HUES6 (cell line): ENCODE results near the gene TBCD.
A peak's percentile ranks its signal among the peaks of the same experiment; 100 is the strongest.

Source experiments
- H3K27ac ChIP-seq: 2 replicates; pipeline ENCODE4 v1.7.0; 2013; ENCODE audit warnings: low read depth, mild to moderate bottlenecking, low read length, inconsistent platforms
- H3K27me3 ChIP-seq: 2 replicates; pipeline ENCODE4 v1.6.1; 2013; ENCODE audit warnings: low read length; ENCODE audit not compliant: control insufficient read depth, insufficient read depth
- H3K36me3 ChIP-seq: 2 replicates; pipeline ENCODE4 v1.6.1; 2013; ENCODE audit warnings: low read length; ENCODE audit not compliant: control insufficient read depth, insufficient read depth
- H3K4me1 ChIP-seq: 2 replicates; pipeline ENCODE4 v1.6.1; 2013; ENCODE audit warnings: low read length; ENCODE audit not compliant: control insufficient read depth, insufficient read depth
- H3K4me3 ChIP-seq: 2 replicates; pipeline ENCODE4 v1.5.1; 2013; ENCODE audit warnings: low read depth, low read length
- H3K9ac ChIP-seq: one replicate; pipeline ENCODE4 v1.6.1; 2013; ENCODE audit warnings: mild to moderate bottlenecking, low read length
- H3K9me3 ChIP-seq: 2 replicates; pipeline ENCODE4 v1.6.1; 2013; ENCODE audit warnings: low read depth, low read length; ENCODE audit not compliant: control insufficient read depth, insufficient read depth

TBCD gene

GRCh38 chr17:82838386-82839063 lies 86.7 kb downstream of the TBCD start:
- Histone ChIP-seq H3K27me3 (no peaks in the 10 kb centered on the region), H3K36me3 (peaks cover 4% of the 10 kb centered on the region; the same call in 1 of the 2 replicates), H3K9me3 (no peaks in the 10 kb centered on the region), H3K27ac (no peak overlapping the region), H3K4me1 (peaks cover 38% of the 10 kb centered on the region), H3K9ac (no peak overlapping the region), H3K4me3 (no peak overlapping the region)

GRCh38 chr17:82839617-82840292 lies 87.9 kb downstream of the TBCD start, which contains the start of gene ZNF750:
TSS of gene ZNF750 (minus strand) at chr17:82840022. CDS start at chr17:82832454, 7,568 bp downstream.
- peaks cover 4% of the 10 kb centered on the region; the same call in 1 of the 2 replicates for H3K36me3 ChIP-seq
- H3K27me3 ChIP-seq, result no peaks in the 10 kb centered on the region
- H3K27ac ChIP-seq, result no peak within 1 kb of the TSS
- H3K4me1 ChIP-seq, result peaks cover 41% of the 10 kb centered on the region
- H3K9ac ChIP-seq, result peak within 1 kb of the TSS; percentile 1
- H3K4me3 ChIP-seq, result no peak within 1 kb of the TSS
- H3K9me3 ChIP-seq, result no peaks in the 10 kb centered on the region

GRCh38 chr17:82840431-82840831 lies 88.6 kb downstream of the TBCD start:
- Histone ChIP-seq H3K4me3 (no peak overlapping the region), H3K9ac (peak overlapping the region; percentile 1), H3K27me3 (no peaks in the 10 kb centered on the region), H3K27ac (no peak overlapping the region), H3K9me3 (no peaks in the 10 kb centered on the region), H3K4me1 (peaks cover 41% of the 10 kb centered on the region), H3K36me3 (peaks cover 6% of the 10 kb centered on the region)

- H3K9ac ChIP-seq, result no peak overlapping the region
- no peak overlapping the region for H3K27ac ChIP-seq
These were observed 90.2 kb downstream of the TBCD start for GRCh38 chr17:82841921-82842596.

GRCh38 chr17:82843904-82844680 lies 92.2 kb downstream of the TBCD start:
- Histone ChIP-seq H3K4me1 (peaks cover 17% of the 10 kb centered on the region), H3K9me3 (no peaks in the 10 kb centered on the region), H3K9ac (no peak overlapping the region), H3K4me3 (no peak overlapping the region), H3K27me3 (no peaks in the 10 kb centered on the region), H3K27ac (0 out of 2 replicates have a peak overlapping the region, but pooled peaks have one; percentile 23), H3K36me3 (peaks cover 18% of the 10 kb centered on the region)

More at GRCh38 chr17:82841921-82842596, 90.2 kb downstream of the TBCD start:
- Histone ChIP-seq H3K4me3 (no peak overlapping the region), H3K4me1 (peaks cover 29% of the 10 kb centered on the region), H3K36me3 (peaks cover 16% of the 10 kb centered on the region), H3K27me3 (no peaks in the 10 kb centered on the region), H3K9me3 (no peaks in the 10 kb centered on the region)

GRCh38 chr17:82844796-82845162 lies 92.9 kb downstream of the TBCD start:
- no peak overlapping the region for H3K9ac ChIP-seq
- peaks cover 25% of the 10 kb centered on the region for H3K36me3 ChIP-seq
- peaks cover 4% of the 10 kb centered on the region; the same call in 1 of the 2 replicates for H3K9me3 ChIP-seq
- peaks cover 12% of the 10 kb centered on the region for H3K4me1 ChIP-seq
- 0 out of 2 replicates have a peak overlapping the region, but pooled peaks have one; percentile 23 for H3K27ac ChIP-seq
- H3K4me3 ChIP-seq, result no peak overlapping the region
- H3K27me3 ChIP-seq, result no peaks in the 10 kb centered on the region

GRCh38 chr17:82845163-82845807 lies 93.4 kb downstream of the TBCD start:
- H3K4me3 ChIP-seq, result no peak overlapping the region
- no peak overlapping the region for H3K9ac ChIP-seq
- H3K4me1 ChIP-seq, result peaks cover 7% of the 10 kb centered on the region
- peaks cover 25% of the 10 kb centered on the region for H3K36me3 ChIP-seq
- H3K27me3 ChIP-seq, result no peaks in the 10 kb centered on the region
- peaks cover 7% of the 10 kb centered on the region; the same call in 1 of the 2 replicates for H3K9me3 ChIP-seq
- H3K27ac ChIP-seq, result no peak overlapping the region

GRCh38 chr17:82846061-82846691 lies 94.3 kb downstream of the TBCD start:
- no peak overlapping the region for H3K9ac ChIP-seq
- peaks cover 3% of the 10 kb centered on the region; the same call in 1 of the 2 replicates for H3K4me1 ChIP-seq
- H3K9me3 ChIP-seq, result peaks cover 7% of the 10 kb centered on the region; the same call in 1 of the 2 replicates
- H3K4me3 ChIP-seq, result no peak overlapping the region
- no peaks in the 10 kb centered on the region for H3K27me3 ChIP-seq
- H3K36me3 ChIP-seq, result peaks cover 30% of the 10 kb centered on the region
- H3K27ac ChIP-seq, result no peak overlapping the region

GRCh38 chr17:82848022-82848592 lies 96.2 kb downstream of the TBCD start:
- Histone ChIP-seq H3K4me3 (no peak overlapping the region), H3K27ac (no peak overlapping the region), H3K9ac (no peak overlapping the region), H3K36me3 (peaks cover 40% of the 10 kb centered on the region), H3K9me3 (peaks cover 7% of the 10 kb centered on the region; the same call in 1 of the 2 replicates), H3K27me3 (no peaks in the 10 kb centered on the region), H3K4me1 (peaks cover 3% of the 10 kb centered on the region; the same call in 1 of the 2 replicates)
